ENCODE measurements around the gene CNGB1.
"Not testable (repeated sequence)": the region's sequence is repeated elsewhere in the genome, so short reads cannot be mapped to it uniquely, and the experiment has no call there.

The CNGB1 gene

DNA sequence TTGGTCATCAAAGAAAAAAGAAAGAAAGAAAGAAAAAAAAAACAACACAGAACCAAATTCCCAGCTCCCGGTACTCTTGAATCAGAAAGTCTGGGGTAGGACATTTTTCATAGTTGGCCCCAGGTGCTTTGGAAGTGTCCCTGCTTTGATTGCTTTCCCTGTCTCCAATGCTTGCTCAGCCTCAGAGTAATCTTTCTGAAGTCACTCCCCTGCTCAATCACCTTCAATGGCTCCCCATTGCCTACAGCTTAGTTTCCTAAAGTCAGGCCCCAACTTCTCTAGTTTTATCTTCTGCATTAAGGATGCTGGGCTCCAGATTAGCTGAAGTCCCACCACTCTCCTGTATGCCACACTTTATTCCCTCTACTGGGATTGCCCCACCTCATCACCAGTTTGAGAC lies 17.1 kb downstream of the CNGB1 start:
- DNase-seq (ENCODE audit: low read depth, low spot score), result no peak

DNA sequence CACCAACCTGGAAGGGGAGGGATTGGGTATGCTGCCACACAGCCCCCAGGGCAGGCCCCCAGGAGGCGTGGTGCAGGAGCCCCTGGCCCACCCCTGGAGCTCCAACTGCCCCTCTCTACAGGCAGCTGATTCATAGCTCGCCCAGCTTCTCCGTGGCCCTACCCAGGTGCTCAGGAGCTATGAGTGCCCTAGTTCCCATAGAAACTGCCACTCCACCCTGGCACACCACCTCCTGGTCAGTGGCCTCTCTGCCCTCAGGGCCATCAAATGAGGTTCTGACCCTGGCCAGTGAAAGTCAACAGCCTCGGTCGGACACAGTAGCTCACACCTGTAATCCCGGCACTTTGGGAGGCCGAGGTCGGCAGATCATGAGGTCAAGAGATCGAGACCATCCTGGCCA lies 18.0 kb downstream of the CNGB1 start:
- no peak for DNase-seq (ENCODE audit: low read depth, low spot score)

DNA sequence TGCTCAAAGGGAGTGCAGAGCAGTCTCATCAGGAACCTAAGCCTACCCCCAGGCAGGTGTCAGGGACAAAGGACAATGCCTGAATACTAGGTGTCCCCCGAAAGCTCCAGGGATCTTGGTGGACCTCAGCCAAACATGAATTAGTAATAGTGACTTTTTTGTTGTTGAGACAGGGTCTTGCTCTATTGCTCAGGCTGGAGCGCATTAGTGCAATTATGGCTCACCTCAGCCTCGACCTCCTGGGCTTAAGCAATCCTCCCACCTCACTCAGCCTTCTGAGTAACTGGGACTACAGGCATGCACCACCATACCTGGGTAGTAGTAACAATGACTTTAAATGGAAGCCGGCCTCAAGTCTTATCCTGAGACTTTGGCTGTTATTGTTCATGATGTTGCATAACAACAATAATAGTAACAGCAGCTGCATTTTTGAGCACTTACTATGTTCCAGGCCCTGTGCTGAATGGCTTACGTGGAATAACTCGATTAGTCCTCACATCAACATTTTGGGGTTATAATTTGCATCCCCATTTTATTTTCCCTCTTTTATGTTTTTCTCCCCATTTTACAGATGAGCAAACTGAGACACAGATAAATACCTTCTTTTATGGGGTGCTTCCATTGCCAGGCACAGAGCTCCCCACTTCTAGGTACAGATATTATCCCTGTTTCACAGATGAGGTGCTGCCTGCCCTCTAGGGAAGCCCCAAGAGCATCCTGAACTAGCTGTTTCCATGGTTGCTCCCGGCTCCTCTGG lies 19.5 kb downstream of the CNGB1 start:
- no peak for DNase-seq (ENCODE audit: low read depth, low spot score)

DNA sequence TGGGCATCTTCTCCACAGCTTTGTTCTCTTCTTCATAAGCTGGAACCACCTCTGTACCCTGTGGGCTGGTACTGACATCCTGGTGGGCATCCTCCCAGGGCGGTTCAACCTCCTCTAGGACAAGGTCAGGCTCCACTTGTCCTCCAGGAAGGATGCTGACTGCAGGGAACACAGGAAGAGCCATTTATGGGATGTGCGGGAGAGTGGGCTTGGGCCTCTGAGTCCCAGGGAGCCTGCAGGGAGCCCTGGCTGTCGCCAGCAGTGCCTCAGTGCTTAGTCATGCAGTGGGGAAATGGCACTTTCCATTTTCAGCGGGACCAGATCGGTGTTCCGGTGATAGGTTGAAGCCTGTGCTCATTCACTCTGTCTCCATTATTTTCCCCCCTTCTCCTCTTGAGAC lies 20.5 kb downstream of the CNGB1 start:
- no peak for DNase-seq (ENCODE audit: low read depth, low spot score)

DNA sequence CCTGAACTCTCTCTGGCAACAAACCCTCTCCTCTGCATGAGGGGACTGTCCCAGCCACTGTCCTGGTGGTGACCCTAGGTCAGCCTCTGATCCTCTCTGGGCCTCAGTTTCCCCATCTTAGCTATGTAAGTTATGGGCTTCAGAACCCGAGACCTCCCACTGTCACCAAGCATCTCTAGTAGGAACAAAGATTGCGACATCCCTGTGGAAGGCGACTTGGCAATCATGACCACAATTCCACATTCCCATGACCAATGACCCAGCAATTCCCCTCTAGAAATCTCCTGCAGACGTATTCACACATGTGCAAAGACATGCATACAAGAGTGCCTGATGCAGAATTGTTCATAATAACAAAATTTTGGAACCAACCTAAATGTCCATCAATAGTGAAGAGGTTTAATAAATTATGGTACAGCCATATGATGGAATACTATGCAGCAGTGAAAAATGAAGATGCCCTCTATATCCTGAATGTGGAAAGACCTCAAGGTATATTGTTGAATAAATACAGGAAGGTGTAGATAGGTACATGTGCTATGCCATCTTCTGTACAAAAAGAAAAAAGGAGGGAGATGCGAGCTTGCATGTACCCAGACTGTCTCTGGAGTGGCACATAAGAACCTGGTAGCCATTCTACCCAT lies 21.2 kb downstream of the CNGB1 start:
- no peak for DNase-seq (ENCODE audit: low read depth, low spot score)

DNA sequence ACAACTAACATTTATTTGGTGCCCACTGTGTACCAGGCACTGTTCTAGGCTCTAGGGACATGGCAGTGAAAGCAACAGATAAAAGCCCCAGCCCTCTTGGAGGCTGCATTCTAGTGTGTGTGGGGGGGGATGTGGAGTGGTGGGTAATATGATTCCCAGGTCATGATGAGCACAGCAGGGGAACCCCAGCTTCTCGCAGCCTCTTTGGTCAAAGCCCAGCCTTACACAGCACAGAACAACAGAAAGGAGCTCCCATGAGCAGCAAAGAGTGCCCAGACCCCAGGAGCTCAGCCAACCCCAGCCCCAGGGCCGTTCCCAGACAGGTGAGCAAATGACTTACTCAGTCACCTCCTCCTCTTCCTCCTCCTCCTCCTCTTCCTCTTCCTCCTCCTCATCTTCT lies 21.9 kb downstream of the CNGB1 start:
- DNase-seq (ENCODE audit: low read depth, low spot score), result no peak

DNA sequence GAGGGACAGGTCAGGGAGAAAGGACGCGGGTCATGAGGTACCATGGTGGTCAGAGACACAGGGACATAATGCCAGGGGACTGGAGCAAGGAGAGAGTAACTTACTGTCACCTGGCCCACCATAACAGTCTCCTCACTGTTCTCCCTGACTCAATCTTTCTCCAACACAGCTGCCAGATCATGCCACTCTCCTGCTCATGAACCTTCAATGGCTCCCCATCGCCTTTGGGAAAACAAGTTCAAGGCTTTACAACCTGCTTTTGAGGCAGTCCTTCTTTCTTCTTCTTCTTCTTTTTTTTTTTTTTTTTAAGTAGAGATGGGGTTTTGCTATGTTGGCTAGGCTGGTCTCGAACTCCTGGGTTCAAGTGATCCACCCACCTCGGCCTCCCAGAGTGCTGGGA lies 22.9 kb downstream of the CNGB1 start:
- no peak for DNase-seq (ENCODE audit: low read depth, low spot score)

DNA sequence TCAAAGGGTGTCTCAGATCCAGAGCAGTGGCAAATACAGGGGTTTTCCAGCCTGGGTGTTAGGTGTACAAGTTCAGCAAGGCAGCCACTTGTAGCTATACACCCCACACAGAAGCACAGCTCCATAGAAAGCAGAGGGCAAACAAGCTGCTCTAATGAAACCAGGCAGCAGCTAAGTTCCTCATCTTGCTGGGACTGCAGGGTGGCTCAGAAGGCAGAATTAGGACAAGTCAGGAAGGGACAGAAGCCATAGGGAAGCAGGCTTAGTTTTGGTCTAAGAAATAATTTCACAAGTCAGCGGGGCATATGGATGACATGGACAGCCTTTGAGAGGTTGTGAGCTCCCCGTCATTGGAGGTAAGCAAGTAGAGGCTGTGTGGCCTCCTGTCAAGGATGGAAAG lies 23.7 kb downstream of the CNGB1 start:
- DNase-seq (ENCODE audit: low read depth, low spot score), result no peak

DNA sequence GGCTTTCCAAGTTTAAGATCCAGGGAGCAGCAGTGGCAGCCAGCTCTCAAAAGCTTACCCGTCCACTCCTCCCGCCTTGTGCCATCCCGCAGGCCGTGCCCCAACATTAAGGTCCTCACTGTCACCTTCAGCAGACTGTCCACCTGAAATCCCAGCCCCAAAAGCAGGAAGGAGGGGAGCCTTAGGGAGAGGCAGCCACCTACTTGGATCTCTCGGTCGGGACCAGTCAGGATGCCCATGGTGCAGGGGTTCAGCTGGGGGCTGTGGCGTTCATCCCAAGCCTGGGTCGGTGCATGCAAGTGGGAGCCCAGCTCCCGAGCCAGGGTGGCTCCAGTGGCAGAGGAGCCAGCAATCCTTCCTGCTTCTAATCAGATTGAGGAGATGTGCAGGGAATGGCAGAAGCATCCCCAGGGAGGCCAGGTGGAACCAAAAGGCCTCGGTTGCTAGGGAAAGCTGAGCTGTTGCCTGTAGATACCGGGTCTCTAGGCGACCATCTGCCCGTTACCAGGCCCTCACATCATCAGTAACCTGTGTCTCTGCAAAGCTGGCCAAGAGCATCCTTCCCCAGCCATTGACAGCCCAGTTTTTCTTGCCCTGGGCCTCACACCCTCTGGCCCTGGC lies 24.6 kb downstream of the CNGB1 start:
- DNase-seq (ENCODE audit: low read depth, low spot score), result no peak

DNA sequence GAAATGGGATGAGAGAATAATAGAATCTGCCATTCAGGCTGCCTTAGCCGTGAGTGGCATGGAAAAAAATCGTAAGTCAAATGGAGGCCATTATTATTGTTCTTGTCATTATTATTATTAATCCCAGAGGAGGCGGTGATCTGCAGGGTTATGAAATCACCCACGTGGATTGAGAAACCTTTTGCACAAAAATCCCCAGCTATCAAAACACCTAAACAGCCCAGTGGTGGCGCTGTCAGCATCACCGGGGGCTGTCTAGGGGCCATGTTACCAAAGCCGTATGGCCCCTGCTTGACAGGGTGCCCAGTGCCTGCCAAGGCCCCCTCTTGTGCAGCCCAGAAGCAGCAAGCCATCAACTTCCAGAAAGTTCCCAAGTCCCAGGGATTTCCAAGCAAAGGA lies 25.2 kb downstream of the CNGB1 start:
- no peak for DNase-seq (ENCODE audit: low read depth, low spot score)

DNA sequence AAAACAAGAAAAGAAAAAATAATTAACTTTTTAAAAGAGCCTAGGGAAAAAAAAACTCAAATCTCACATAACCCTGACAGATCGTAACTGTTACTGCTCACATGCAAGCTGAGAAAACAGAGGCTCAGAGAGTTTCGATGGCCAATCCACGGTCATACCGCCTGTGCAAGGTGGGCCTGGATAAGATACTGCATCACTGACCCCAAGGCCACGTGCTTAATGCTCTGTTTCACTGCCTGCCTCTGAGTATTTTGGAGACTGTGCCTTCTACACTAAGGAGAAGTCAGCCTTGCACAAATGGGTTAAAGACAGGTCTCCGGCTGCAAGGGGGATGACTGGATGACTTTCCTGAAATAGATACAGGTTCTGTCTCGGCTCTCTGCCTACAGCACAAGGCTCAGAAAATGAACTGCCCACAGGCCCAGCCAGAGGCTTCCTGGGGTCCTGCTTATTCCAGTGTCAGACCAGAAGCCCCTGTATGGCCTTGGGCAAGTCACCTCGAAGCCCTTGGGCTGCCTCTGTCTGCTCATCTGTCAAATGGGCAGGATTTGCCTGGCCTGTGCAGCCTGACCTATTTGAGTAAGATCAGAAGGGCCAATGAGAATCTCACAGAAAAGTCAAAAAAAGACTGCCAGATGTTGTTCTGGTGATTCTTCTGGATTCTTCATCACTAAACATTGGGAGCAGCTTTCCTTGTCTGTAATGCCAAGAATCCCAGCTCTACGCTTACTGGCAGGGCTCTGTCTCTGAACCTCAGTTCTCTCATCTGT lies 25.8 kb downstream of the CNGB1 start:
- DNase-seq (ENCODE audit: low read depth, low spot score), result no peak

DNA sequence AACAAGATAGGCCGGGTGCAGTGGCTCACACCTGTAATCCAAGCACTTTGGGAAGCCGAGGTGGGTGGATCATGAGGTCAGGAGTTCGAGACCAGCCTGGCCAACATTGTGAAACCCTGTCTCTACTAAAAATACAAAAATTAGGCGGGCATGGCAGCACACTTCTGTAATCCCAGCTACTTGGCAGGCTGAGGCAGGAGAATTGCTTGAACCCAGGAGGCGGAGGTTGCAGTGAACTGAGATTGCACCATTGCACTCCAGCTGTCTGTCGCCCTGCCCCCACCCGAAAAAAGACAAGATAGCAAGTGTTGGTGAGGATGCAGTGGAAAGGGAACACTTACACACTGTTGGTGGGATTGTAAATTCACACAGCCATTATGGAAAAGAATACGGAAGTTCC lies 27.5 kb downstream of the CNGB1 start:
- DNase-seq (ENCODE audit: low read depth, low spot score), result not testable (repeated sequence)

DNA sequence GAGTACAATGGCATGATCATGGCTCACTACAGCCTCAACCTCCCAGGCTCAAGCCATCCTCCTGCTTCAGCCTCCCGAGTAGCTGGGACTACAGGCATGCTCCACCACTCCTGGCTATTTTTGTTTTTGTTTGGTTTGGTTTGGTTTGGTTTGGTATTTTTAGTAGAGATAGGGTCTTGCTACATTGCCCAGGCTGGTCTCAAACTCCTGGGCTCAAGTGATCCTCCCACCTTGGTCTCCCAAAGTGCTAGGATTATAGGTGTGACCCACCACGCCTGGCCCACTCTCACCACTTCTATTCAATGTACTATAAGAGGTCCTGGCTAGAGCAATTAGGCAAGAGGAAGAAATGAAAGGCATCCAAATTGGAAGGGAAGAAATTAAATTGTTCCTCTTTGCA lies 29.0 kb downstream of the CNGB1 start:
- DNase-seq (ENCODE audit: low read depth, low spot score), result not testable (repeated sequence)

DNA sequence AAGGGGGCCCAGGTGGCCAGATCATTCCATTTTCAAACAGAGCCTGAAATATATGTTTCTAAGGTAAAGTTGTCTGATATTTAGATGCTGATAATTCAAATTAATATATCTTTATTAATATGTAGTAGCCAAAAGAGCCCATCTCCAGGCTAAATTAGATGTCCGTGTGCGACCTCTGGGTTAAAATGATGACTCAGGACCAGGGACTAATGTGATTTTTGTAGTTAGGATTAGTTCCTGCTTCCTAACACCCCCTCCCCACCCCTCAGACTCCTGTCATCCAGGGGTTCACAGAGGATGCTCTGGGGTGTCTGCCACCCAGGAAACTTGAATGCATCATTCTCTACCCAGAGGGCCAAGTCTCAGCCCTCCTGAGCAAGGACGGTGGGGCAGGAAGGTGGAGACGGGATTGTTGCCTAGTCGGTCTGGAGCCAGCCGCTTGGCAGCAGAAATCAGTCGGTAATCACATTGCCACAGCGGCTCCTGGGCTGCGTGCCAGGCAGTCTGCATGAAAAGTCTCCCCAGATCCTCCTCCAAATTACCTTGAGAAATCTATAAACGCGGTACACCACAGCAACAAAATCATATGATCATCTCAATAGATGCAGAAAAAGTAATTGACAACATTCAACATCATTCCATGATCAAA lies 29.8 kb downstream of the CNGB1 start:
- peak; percentile 86 for DNase-seq (ENCODE audit: low read depth, low spot score)

DNA sequence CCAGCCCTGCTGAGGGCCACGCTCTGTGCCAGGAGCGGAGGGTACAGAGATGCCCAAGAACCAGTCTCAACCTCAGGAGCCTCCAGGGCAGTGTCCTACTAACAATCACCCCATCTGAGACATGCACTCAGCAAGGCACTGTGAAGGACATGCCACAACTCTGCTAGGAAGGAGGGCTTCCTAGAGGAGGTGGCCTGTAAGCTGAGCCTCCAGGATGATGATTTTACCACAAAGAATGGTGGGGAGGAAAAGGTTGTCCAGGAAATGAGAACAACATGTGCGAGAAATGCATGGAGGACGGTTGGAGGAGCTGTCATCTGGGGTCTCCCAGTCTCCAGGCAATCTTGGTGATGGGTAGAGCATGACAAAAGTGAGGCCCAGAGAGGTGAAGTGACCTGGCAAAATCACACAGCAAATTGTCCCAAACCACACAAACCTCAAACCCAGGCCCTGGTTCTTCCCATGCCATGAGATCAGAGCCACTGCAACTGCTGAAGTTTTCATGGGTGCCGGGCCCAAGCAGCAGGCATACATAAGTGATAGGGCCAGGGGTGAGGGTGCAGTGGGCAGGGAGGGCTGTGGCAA lies 30.5 kb downstream of the CNGB1 start:
- no peak for DNase-seq (ENCODE audit: low read depth, low spot score)

DNA sequence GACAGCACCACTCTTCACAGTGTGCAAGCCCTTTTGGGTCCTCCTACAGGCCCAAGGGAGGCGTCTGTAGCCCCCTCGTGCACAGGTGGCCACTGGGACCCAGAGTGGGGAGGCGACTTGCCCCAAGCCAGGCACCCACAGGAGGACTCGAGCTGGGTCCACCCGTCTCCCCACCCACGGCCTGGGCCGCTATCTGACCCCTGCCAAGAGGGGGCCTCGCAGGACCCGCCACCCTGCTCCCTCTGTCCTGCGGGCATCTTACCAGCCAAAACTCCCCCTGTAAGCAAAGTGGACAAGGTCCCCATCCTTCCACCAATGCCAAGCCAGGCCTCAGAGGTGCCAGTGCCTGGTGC lies 31.1 kb downstream of the CNGB1 start:
- DNase-seq (ENCODE audit: low read depth, low spot score), result no peak

DNA sequence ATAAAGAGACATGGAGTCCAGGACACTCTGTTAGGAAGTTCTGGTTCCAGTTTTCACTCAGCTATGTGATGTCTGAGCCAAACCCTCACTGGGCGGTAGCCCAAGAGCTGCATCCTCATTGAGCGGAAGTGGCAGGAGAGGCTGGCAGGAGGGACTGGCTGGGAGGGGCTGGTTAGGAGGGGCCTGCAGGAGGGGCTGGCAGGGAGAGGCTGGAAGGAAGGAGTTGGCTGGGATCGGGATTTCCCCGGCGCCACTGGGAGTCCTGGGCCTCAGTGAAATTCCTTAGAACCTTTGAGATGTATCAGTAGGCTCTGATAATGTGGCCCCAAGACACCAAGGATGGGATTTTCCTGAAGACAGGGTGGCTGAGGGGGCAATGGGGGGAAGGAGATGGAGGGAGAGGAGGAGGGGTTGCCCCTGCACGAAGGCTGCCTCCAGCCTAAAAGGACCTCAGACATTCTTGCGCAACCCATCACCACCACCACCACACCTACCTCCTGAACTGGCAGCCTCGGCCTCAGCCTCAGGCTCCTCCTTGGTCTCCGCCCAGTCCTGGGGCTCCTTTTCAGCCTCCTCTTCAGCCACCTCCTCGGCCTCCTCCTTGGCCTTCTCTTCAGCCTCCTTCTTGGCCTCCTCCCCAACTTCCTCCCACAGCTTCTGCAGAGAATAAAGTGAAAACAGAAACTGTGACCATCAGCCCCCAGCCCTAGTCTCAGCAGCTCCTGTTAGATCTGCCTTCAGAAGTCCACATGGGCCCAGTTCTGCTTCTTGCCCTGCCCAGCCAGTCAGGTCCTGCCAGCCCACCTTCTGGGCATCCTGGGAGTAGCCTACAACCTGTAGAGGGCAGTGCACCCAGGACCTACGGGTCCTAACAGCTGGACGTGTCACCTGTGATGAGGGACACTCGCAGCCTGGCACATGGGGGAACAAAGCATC lies 31.7 kb downstream of the CNGB1 start:
- DNase-seq (ENCODE audit: low read depth, low spot score), result peak; percentile 89

DNA sequence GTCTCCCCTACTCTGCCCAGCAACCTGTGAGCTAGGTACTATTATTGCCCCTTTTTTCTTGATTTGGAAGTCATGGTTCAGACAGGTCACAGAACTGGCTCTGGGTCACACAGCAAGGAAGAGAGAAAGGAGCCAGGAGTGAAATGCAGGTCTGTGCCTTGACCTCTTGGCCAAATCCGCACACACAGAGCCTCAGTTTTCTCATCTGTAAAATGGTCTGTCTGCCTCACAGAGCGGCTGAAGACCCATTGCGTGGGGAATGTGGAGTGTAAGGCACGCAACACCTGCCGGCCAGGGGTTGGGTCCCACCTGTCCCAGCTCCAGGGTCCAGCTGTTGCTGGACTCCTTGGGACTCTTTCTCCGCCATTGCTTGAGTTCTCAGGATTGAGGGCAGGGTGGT lies 32.4 kb downstream of the CNGB1 start:
- no peak for DNase-seq (ENCODE audit: low read depth, low spot score)

DNA sequence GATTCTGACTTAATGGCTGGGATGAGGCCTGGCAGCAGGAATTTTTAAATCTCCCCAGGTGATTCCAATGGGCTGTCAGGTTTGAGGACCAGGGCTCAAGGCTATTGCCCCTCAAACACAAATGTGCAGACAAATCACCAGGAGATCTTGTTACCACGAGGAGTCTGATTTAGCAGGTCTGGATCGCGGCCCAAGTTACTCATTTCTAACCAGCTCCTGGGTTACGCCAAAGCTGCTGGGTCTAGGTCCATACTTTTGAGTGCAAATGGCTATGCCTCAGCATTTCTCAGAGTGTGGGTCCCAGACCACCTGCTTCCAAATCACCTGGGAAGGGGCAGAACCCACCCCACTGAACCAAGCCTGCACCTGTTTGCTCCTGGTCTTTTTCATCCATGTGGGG lies 33.1 kb downstream of the CNGB1 start:
- DNase-seq (ENCODE audit: low read depth, low spot score), result no peak

DNA sequence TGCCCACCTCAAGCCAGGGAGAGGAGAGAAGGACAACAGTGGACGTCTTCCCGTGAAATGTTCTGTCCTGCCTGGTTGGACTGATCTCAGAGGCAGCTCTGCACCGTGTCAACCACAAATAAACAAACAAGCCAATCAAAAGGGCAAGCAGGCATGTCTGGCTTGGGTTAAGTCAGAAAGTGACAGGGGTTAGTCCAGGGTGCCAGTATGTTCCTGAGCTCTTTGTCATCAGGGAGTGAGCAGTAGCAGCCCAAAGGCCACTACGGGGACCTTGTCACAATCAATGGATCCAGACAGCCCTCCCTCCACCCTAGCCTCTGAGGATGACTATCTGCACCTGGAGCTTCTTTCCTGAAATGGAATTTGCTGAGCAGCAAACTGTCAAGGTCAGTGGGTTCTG lies 35.0 kb downstream of the CNGB1 start:
- DNase-seq (ENCODE audit: low read depth, low spot score), result peak; percentile 35
